ENCODE measurements around the gene MEIS1. TPM values are rescaled to one million over a fixed set of nuclear protein-coding genes. Genes with fewer than 3 reads are reported as not detected.
A peak's percentile ranks its signal among the peaks of the same experiment; 100 is the strongest.

The MEIS1 gene
- total RNA-seq, 1 donor from 2014 or later, result 250 TPM

GRCh38 chr2:66441581-66442320, 6.8 kb downstream of the MEIS1 start:
- H3K27ac Mint-ChIP-seq, result peak overlapping the region; percentile 98
- DNase-seq (ENCODE audit: extremely low spot score, unreplicated experiment), result no peak
- peaks cover 29% of the 10 kb centered on the region for H3K4me1 Mint-ChIP-seq (ENCODE audit: unreplicated experiment)
- H3K27me3 Mint-ChIP-seq, result peaks cover 31% of the 10 kb centered on the region
- H3K4me3 Mint-ChIP-seq, result peak overlapping the region; percentile 96
- no peaks in the 10 kb centered on the region for H3K9me3 Mint-ChIP-seq
- peaks cover 73% of the 10 kb centered on the region for H3K36me3 Mint-ChIP-seq
- TF ChIP-seq CTCF (conservative IDR thresholded peaks at IDR 0.05), result no peak

- peak overlapping the region; percentile 98 for H3K27ac Mint-ChIP-seq
- peaks cover 26% of the 10 kb centered on the region for H3K27me3 Mint-ChIP-seq
- H3K36me3 Mint-ChIP-seq, result peaks cover 71% of the 10 kb centered on the region
- H3K9me3 Mint-ChIP-seq, result no peaks in the 10 kb centered on the region
- H3K4me1 Mint-ChIP-seq (ENCODE audit: unreplicated experiment), result peaks cover 36% of the 10 kb centered on the region
- peak overlapping the region; percentile 96 for H3K4me3 Mint-ChIP-seq
- DNase-seq (ENCODE audit: extremely low spot score, unreplicated experiment), result no peak
- no peak for TF ChIP-seq CTCF (conservative IDR thresholded peaks at IDR 0.05)
These were observed 7.7 kb downstream of the MEIS1 start for GRCh38 chr2:66442516-66443185.

GRCh38 chr2:66443186-66443978, 8.5 kb downstream of the MEIS1 start:
- no peak for TF ChIP-seq CTCF (conservative IDR thresholded peaks at IDR 0.05)
- Mint-ChIP-seq H3K36me3 (peaks cover 66% of the 10 kb centered on the region), H3K27ac (peak overlapping the region; percentile 98), H3K9me3 (no peaks in the 10 kb centered on the region), H3K4me3 (peak overlapping the region; percentile 96), H3K27me3 (peaks cover 23% of the 10 kb centered on the region), H3K4me1 (ENCODE audit: unreplicated experiment) (peaks cover 40% of the 10 kb centered on the region)
- DNase-seq (ENCODE audit: extremely low spot score, unreplicated experiment), result no peak

GRCh38 chr2:66443979-66444861, 9.3 kb downstream of the MEIS1 start:
- TF ChIP-seq CTCF (conservative IDR thresholded peaks at IDR 0.05), result no peak
- Mint-ChIP-seq H3K27ac (peak overlapping the region; percentile 98), H3K9me3 (no peaks in the 10 kb centered on the region), H3K4me1 (ENCODE audit: unreplicated experiment) (peaks cover 40% of the 10 kb centered on the region), H3K27me3 (peaks cover 23% of the 10 kb centered on the region), H3K4me3 (peak overlapping the region; percentile 96), H3K36me3 (peaks cover 64% of the 10 kb centered on the region)
- no peak for DNase-seq (ENCODE audit: extremely low spot score, unreplicated experiment)
